ENCODE results near the gene RASGRP4.
A peak's percentile ranks its signal among the peaks of the same experiment; 100 is the strongest.
"Not testable (repeated sequence)": the region's sequence is repeated elsewhere in the genome, so short reads cannot be mapped to it uniquely, and the experiment has no call there.

Gene RASGRP4

GRCh38 chr19:38429055-38429810 is 3.2 kb upstream of the RASGRP4 start:
- no peak overlapping the region for H3K4me3 ChIP-seq (ENCODE audit: low read length)
- DNase-seq (ENCODE audit: low read depth), result no peak
- TF ChIP-seq CTCF (IDR thresholded peaks at IDR 0.05; ENCODE audit: insufficient read depth, low read depth, low read length, missing control alignments), result no peak

- not testable (repeated sequence) for H3K4me3 ChIP-seq (ENCODE audit: low read length)
- DNase-seq (ENCODE audit: low read depth), result peak; percentile 10
Measured at GRCh38 chr19:38427035-38427677, 1.1 kb upstream of the RASGRP4 start.

GRCh38 chr19:38425222-38425809 is 703 bp downstream of the RASGRP4 start:
- DNase-seq (ENCODE audit: low read depth), result no peak
- H3K4me3 ChIP-seq (ENCODE audit: low read length), result no peak overlapping the region
- no peak for TF ChIP-seq CTCF (IDR thresholded peaks at IDR 0.05; ENCODE audit: insufficient read depth, low read depth, low read length, missing control alignments)

GRCh38 chr19:38424272-38424671 is 1.7 kb downstream of the RASGRP4 start:
- no peak for TF ChIP-seq CTCF (IDR thresholded peaks at IDR 0.05; ENCODE audit: insufficient read depth, low read depth, low read length, missing control alignments)
- no peak overlapping the region for H3K4me3 ChIP-seq (ENCODE audit: low read length)
- DNase-seq (ENCODE audit: low read depth), result no peak

- no peak overlapping the region for H3K4me3 ChIP-seq (ENCODE audit: low read length)
- no peak for DNase-seq (ENCODE audit: low read depth)
- TF ChIP-seq CTCF (IDR thresholded peaks at IDR 0.05; ENCODE audit: insufficient read depth, low read depth, low read length, missing control alignments), result no peak
Measured at GRCh38 chr19:38422438-38422837, 3.6 kb downstream of the RASGRP4 start.

- H3K4me3 ChIP-seq (ENCODE audit: low read length), result no peak overlapping the region
- DNase-seq (ENCODE audit: low read depth), result no peak
- TF ChIP-seq CTCF (IDR thresholded peaks at IDR 0.05; ENCODE audit: insufficient read depth, low read depth, low read length, missing control alignments), result no peak
Measured at GRCh38 chr19:38421856-38422255, 4.2 kb downstream of the RASGRP4 start.

- no peak overlapping the region for H3K4me3 ChIP-seq (ENCODE audit: low read length)
- TF ChIP-seq CTCF (IDR thresholded peaks at IDR 0.05; ENCODE audit: insufficient read depth, low read depth, low read length, missing control alignments), result no peak
- DNase-seq (ENCODE audit: low read depth), result no peak
Measured at GRCh38 chr19:38420935-38421334, 5.1 kb downstream of the RASGRP4 start.
